WERI-Rb-1 (cell line): ENCODE results near the gene RIPPLY3.

ENCODE experiments used
- DNase-seq: peaks from one replicate; pipeline ENCODE4 v3.0.0-alpha.2; 2020
- H3K27ac ChIP-seq: fragments of 250-450 bp; sonication (Bioruptor Pico); 2 replicates; pipeline ENCODE4 v1.5.1; 2020; ENCODE audit warnings: mild to moderate bottlenecking, moderate library complexity
- H3K27me3 ChIP-seq: fragments of 250-450 bp; sonication (Bioruptor Pico); 2 replicates; pipeline ENCODE4 v1.5.1; 2021; ENCODE audit warnings: mild to moderate bottlenecking, low read depth, moderate library complexity; ENCODE audit not compliant: insufficient read depth, severe bottlenecking
- H3K36me3 ChIP-seq: fragments of 250-450 bp; sonication (Bioruptor Pico); 2 replicates; pipeline ENCODE4 v1.5.1; 2020; ENCODE audit warnings: mild to moderate bottlenecking, moderate library complexity
- H3K4me3 ChIP-seq: 2 replicates; pipeline ENCODE4 v1.5.1; 2011; ENCODE audit warnings: low read depth, mild to moderate bottlenecking, control low read depth, low read length
- H3K9me3 ChIP-seq: fragments of 250-450 bp; sonication (Bioruptor Pico); 2 replicates; pipeline ENCODE4 v1.5.1; 2021; ENCODE audit warnings: mild to moderate bottlenecking, moderate library complexity; ENCODE audit not compliant: severe bottlenecking
- TF ChIP-seq, protein P1 (sequence below): IDR thresholded peaks from 2 replicates; pipeline ENCODE4 v1.5.1; 2011; ENCODE audit warnings: low read depth, mild to moderate bottlenecking, control low read depth, inconsistent platforms, low read length

Gene RIPPLY3

GRCh38 chr21:36980280-36981048, 26.0 kb upstream of the RIPPLY3 start:
- Histone ChIP-seq H3K36me3 (no peaks in the 10 kb centered on the region), H3K27me3 (no peaks in the 10 kb centered on the region), H3K27ac (no peak overlapping the region), H3K4me3 (no peak overlapping the region), H3K9me3 (no peaks in the 10 kb centered on the region)
- DNase-seq, result no peak
- TF ChIP-seq, protein P1, sequence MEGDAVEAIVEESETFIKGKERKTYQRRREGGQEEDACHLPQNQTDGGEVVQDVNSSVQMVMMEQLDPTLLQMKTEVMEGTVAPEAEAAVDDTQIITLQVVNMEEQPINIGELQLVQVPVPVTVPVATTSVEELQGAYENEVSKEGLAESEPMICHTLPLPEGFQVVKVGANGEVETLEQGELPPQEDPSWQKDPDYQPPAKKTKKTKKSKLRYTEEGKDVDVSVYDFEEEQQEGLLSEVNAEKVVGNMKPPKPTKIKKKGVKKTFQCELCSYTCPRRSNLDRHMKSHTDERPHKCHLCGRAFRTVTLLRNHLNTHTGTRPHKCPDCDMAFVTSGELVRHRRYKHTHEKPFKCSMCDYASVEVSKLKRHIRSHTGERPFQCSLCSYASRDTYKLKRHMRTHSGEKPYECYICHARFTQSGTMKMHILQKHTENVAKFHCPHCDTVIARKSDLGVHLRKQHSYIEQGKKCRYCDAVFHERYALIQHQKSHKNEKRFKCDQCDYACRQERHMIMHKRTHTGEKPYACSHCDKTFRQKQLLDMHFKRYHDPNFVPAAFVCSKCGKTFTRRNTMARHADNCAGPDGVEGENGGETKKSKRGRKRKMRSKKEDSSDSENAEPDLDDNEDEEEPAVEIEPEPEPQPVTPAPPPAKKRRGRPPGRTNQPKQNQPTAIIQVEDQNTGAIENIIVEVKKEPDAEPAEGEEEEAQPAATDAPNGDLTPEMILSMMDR, result no peak

DNA sequence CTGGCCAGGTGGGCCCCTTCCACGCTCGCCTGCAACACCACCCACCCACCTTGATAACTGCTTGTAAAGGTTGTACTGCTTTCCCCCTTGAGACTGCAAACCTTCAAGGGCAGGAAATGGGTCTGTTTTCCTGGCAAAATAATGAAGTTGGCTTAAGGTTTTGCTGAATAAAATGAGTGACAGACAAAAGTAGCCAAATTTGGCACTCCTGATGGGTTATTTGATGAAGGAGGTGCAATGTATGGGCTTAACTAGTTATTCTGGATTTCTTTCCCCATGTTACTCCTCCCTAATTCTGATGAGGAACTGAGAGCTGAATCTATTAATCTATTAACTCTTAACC, 25.5 kb upstream of the RIPPLY3 start:
- Histone ChIP-seq H3K27me3 (no peaks in the 10 kb centered on the region), H3K36me3 (no peaks in the 10 kb centered on the region), H3K9me3 (no peaks in the 10 kb centered on the region), H3K4me3 (no peak overlapping the region), H3K27ac (no peak overlapping the region)
- TF ChIP-seq, protein P1, result no peak
- no peak for DNase-seq

DNA sequence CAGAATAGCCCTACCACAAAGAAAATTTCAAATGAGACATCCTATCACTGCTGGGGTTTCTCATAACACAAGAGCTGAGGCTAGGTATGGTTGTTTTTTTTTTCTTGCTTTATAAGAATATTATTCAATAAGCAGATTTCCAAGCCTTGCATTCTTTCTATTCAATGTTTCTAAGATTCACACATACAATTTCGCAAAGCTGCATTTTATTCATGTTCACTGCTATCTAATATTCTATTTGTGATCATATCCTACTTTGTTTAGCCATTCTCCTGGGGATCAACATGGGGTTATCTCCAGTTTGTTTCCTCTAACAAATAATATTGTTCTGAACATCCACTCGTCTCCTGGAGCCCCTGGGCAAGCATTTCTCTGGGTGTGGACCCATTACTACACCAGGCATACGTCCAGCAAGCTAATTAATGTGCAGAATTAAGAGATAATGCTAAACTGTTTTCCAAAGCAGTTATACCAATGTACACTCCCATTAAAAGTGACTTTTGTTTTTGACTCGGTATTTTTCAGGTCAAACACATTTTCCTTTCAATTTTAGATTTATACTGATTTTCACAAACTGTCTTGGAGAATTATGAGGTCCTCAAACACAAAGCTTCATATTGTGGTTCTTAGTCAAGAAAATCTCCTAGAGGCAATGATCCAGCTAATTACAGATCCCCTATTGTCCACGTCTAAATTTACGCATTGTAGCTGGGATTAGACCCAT, 24.4 kb upstream of the RIPPLY3 start:
- no peaks in the 10 kb centered on the region for H3K36me3 ChIP-seq
- H3K4me3 ChIP-seq, result no peak overlapping the region
- H3K27ac ChIP-seq, result no peak overlapping the region
- TF ChIP-seq, protein P1, result no peak
- DNase-seq, result no peak
- no peaks in the 10 kb centered on the region for H3K27me3 ChIP-seq
- H3K9me3 ChIP-seq, result no peaks in the 10 kb centered on the region

DNA sequence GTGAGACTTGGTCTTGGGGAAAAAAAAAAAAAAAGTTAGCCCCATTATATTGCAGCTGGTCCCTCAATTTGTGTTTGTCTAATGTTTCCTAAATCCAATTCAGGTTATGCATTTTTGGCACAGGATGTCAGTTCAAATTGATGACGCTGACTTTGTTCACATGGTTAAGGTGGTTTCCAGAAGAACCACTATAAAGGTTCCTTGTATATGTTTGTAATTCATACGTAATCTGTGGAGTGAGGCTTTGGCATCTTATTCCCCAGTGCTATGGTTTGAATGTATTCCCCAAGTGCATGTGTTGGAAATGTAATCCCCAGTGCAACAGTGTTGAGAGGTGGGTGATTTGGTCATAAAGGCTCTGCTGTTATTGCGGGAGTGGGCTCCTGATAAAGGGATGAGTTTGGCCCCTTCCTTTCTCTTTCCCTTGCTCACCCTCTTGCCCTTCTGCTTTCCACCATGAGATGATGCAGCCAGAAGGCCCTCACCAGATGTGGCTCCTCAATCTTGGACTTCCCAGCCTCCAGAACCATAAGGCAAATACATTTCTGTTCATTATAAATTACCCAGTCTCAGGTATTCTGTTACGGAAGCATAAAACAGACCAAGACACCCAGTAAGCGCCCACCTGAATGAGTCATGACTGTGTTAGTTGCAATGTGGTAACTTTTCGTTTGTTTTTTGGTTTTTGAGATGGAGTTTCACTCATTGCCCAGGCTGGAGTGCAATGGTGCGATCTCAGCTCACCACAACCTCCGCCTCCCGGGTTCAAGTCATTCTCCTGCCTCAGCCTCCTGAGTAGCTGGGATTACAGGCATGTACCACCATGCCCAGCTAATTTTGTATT, 20.5 kb upstream of the RIPPLY3 start:
- no peaks in the 10 kb centered on the region for H3K9me3 ChIP-seq
- H3K27ac ChIP-seq, result no peak overlapping the region
- no peak for DNase-seq
- H3K27me3 ChIP-seq, result no peaks in the 10 kb centered on the region
- H3K4me3 ChIP-seq, result no peak overlapping the region
- H3K36me3 ChIP-seq, result no peaks in the 10 kb centered on the region
- TF ChIP-seq, protein P1, result no peak

GRCh38 chr21:36987845-36988244, 18.7 kb upstream of the RIPPLY3 start:
- TF ChIP-seq, protein P1, result no peak
- Histone ChIP-seq H3K27ac (no peak overlapping the region), H3K4me3 (no peak overlapping the region), H3K36me3 (no peaks in the 10 kb centered on the region), H3K27me3 (no peaks in the 10 kb centered on the region), H3K9me3 (no peaks in the 10 kb centered on the region)
- DNase-seq, result no peak
